Adipose tissue (tissue), 3 donors: ENCODE measurements around the gene DPF3. TPM values are rescaled to one million over a fixed set of nuclear protein-coding genes. Genes with fewer than 3 reads are reported as not detected.

ENCODE experiments used
- H3K27ac ChIP-seq: one replicate; pipeline ENCODE4 v1.5.1; 2013; ENCODE audit warnings: low read depth, low read length
- WGBS, 3 donors: extraction: QIAGEN DNeasy Blood & Tissue Kit; methylation state at CpG; one replicate each; pipeline ENCODE4 v1.1.7; 2013; 5-methylcytosine and 5-hydroxymethylcytosine counted together
- polyA plus RNA-seq, 3 donors: library from polyadenylated mRNA; stranded (reverse); fragments of 200-250 nt; gene quantifications; one replicate each; pipeline ENCODE4 v1.2.3, GENCODE V29; 2013
- donor health status: healthy with polysubstance abuse.
- donor health status: Bipolar disorder and iron deficiency.
- donor health status: healthy.

The DPF3 gene
- polyA plus RNA-seq, 3 donors = 0.37 to 0.79 (median 0.41) TPM

DNA sequence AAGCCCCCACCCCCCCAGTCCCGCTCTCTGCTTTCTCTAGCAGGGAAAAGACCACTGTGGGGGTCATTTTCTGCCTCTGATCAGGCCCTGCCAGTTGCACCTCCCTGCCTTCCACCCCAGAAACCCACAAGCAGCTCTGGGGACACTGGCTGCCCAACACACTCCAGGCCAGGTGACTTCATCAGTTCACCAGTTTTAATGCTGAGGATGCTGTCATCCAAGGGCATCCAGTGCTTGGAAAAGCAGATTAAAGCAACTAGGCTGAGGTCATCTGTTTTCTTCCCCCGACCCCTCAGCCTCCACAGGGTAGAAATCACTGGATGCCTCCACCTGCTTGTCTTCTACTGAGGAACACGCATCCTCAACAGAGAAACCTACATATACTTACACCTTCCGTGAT, 282.4 kb downstream of the DPF3 start:
- no peak overlapping the region for H3K27ac ChIP-seq
- 89 to 94% (median 94%) methylated on average over 4 of the region's 4 CpGs for WGBS, 3 donors

GRCh38 chr14:72610831-72611200, 283.1 kb downstream of the DPF3 start:
- WGBS, 3 donors = 81 to 91% (median 89%) methylated on average over 2 of the region's 2 CpGs
- H3K27ac ChIP-seq = no peak overlapping the region

GRCh38 chr14:72610096-72610830, 283.6 kb downstream of the DPF3 start:
- H3K27ac ChIP-seq = no peak overlapping the region
- whole genome bisulfite sequencing, 3 donors = 90 to 94% (median 90%) methylated on average over 12 of the region's 12 CpGs

- H3K27ac ChIP-seq = no peak overlapping the region
Observed at GRCh38 chr14:72609205-72609916, 284.5 kb downstream of the DPF3 start.

DNA sequence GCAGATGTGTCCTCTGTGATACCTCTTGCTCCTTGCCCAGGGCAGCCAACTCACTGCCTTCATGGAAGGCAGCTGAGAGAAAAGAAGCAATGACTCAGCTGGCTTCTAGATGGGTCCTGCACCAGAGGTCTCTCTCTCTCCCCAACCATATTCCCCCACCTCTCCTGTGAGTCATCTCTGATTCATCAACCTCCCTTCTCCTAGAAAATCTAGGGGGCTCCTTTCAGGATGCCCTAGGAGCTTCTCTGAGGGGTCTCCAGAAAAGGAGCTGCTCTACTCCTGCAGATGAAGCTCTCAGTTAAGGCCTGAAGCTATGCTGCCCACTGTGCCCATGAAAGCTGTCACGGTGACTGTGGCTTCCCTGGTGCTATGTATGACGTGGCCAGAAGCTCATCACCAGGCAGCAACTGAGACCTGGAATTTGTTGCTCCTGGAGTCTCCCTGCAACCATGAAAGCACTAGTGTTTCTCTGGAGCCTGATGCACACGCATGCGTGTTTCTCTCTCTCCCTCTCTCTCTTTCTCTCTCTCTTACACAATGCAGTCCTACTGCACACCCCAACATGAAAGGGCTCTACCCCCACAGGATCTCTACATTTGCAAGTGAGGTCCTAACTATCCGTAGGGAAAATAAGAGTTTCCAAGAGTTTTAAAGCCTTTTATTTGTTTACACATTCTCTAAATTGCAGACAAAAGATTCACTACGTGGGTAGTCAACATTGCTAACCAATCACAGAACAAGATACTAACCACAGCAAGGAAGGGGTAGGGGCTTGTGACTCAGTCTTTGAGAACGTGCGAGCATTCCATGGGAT, 285.3 kb downstream of the DPF3 start:
- 84 to 87% (median 87%) methylated on average over 8 of the region's 8 CpGs for whole genome bisulfite sequencing, 3 donors
- no peak overlapping the region for H3K27ac ChIP-seq

More at GRCh38 chr14:72609205-72609916, 284.5 kb downstream of the DPF3 start:
- 85 to 92% (median 89%) methylated on average over 12 of the region's 12 CpGs for WGBS, 3 donors

DNA sequence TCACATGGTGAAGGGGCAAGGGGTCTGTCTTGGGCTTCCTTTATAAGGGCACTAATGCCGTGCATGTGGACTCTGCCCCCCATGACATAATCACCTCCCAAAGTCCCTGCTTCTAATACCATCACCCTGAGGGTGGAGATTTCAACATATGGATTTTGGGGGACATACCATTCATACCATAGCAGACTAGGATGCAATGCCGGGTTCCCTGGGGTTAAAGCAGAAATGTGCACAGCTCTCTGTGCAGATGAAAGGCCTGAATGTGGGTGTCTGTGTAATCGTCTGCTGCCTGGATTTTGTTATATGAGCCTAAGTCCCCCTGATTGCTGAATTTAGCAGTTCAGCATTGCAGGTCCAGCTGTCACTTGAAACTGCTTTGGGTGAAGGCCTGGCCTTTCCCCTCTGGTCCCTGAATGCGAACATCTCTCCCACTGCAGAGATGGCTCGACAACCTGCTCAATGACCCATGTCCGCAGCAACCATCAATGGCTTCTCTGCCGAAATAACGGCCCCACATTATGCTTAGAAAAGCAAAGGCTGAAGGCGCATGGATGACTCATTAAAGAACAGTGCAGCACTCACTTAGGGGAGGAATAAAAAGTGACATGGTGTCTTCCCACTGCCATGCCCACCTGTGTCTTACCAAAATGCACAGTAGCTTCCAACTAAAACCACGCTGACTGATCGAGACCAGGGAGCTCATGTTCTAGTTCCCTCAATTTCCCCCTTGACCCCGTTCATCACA, 286.3 kb downstream of the DPF3 start:
- H3K27ac ChIP-seq = no peak overlapping the region
- WGBS, 3 donors = 87 to 90% (median 89%) methylated on average over 12 of the region's 12 CpGs

- WGBS, 3 donors = 85 to 95% (median 89%) methylated on average over 1 of the region's 1 CpG
- H3K27ac ChIP-seq = no peak overlapping the region
Observed at GRCh38 chr14:72606879-72607278, 287.0 kb downstream of the DPF3 start.

DNA sequence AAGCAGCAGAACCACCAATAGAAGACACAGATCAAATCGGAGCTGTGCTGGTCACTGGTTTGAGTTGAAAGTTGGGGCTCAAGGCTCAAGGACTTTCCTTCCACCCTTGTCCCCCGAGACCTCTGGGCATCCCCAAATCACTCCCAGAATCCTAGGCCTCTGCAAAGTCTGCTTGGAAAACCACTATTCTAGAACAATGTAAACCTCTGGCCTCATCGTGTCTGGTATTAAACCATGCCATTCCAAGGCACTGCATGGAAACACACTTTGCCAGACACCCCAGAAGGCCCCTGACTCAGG, 288.0 kb downstream of the DPF3 start:
- H3K27ac ChIP-seq = no peak overlapping the region
- 91 to 97% (median 95%) methylated on average over 3 of the region's 3 CpGs for WGBS, 3 donors

- 86 to 93% (median 90%) methylated on average over 18 of the region's 18 CpGs for WGBS, 3 donors
Observed at GRCh38 chr14:72605096-72605920, 288.6 kb downstream of the DPF3 start.

GRCh38 chr14:72604133-72604532, 289.8 kb downstream of the DPF3 start:
- WGBS, 3 donors = 89 to 93% (median 91%) methylated on average over 3 of the region's 3 CpGs

More at GRCh38 chr14:72605096-72605920, 288.6 kb downstream of the DPF3 start:
- no peak overlapping the region for H3K27ac ChIP-seq

GRCh38 chr14:72603639-72604038, 290.3 kb downstream of the DPF3 start:
- WGBS, 3 donors = 64 to 77% (median 75%) methylated on average over 4 of the region's 4 CpGs
- H3K27ac ChIP-seq = no peak overlapping the region

More at GRCh38 chr14:72604133-72604532, 289.8 kb downstream of the DPF3 start:
- H3K27ac ChIP-seq = no peak overlapping the region

- no peak overlapping the region for H3K27ac ChIP-seq
- 59 to 77% (median 60%) methylated on average over 8 to 9 of the region's 9 CpGs for WGBS, 3 donors
Observed at GRCh38 chr14:72600551-72601330, 293.2 kb downstream of the DPF3 start.

DNA sequence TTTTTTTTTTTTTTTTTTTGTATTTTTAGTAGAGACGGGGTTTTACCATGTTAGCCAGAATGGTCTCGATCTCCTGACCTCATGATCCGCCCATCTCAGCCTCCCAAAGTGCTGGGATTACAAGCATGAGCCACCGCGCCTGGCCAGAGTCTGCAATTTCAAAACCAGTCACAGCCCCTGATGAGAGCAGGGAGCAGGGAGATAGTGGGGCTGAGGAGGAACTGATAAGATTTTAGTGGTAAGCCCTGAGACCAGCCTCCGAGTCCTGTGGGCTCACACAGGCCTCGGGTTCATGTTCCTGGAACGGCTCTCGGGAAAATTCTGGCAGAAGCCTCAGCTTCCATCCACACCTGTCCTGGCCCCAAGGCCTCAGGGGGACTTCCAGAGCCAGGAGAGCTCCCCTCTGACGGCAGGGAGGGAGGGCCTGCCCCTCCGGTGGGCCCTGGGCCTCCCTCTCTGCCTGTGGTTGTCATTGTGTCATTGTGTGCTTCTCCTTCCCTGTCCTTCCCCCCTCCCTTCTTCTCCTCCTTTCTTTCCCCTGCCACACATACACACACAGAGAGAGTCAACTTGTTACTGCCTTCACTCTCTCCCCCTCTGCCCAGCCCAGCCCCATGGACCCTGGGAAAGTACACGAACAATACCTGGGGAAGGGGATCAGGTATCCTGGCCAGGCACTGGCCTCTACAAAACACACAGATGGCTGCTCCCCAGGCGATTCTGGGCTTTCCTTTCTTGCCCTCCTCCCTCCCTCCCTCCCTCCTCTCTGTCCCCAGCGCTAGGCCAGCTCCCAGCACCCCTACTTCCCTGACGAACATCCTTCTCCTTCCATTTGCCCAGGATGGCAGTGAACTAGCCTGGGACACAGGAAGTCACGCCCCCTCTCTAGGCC, 294.1 kb downstream of the DPF3 start:
- no peak overlapping the region for H3K27ac ChIP-seq
- WGBS, 3 donors = 65 to 83% (median 78%) methylated on average over 16 of the region's 16 CpGs

GRCh38 chr14:72598306-72598705, 295.6 kb downstream of the DPF3 start:
- H3K27ac ChIP-seq = no peak overlapping the region
- WGBS, 3 donors = 88 to 94% (median 91%) methylated on average over 5 of the region's 5 CpGs

DNA sequence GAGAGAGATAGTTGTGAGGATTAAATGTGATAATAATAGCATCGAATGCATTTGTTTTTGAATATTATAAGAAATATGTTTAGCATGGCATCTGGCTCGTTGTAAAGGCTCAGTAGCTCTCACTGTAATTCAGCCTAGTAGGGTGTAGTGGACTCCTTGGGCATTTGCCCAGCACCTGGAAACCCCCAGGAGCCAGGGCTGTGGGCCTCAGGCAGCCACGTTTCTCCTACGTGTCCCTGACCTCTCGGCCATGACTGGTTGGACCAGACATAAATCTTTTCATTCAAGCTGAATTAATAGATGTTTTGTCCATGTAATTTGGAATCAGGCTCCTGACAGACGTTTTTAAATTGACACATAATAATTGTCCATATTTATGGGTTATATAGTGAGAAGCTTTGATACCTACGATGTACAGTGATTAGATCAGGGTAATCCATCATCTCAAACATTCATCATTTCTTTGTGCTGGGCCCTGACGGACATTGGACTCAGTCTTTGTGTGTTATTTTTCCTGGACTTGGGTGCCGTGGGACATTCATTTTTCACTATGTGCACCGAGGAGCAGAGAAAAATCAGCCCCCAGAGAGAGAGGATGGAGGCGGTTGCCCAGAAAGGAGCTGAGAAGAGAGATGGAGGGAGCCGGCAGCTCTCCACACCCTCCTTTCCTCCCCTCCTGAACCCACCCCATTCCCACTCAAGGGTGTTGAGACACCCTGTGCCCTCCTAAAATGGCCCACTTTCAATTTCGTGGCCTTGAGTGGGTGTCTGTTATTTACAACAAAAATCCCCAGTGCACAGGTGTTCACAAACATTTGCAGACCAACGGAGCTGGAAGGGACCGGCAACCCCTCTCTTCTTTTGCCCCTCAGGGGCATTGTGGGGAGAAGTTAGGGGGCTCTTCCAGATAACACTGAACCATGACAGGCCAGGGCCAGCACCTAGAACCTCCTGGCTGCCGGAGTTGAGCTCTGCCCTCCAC, 296.4 kb downstream of the DPF3 start:
- WGBS, 3 donors = 57 to 78% (median 66%) methylated on average over 16 of the region's 16 CpGs
- H3K27ac ChIP-seq = no peak overlapping the region
